Prostate gland (tissue), 2 donors: ENCODE results near the gene NOS1AP. TPM values are rescaled to one million over a fixed set of nuclear protein-coding genes. Genes with fewer than 3 reads are reported as not detected.
"Not testable (repeated sequence)": the region's sequence is repeated elsewhere in the genome, so short reads cannot be mapped to it uniquely, and the experiment has no call there.

Experiments used
- DNase-seq: peaks from one replicate; pipeline ENCODE4 v3.0.0-alpha.2; 2019; ENCODE audit warnings: low spot score
- H3K27ac ChIP-seq, 2 donors: fragments of 200-600 bp; sonication (generic); 2 replicates each; pipeline ENCODE4 v1.5.1; 2017 to 2019
- H3K27me3 ChIP-seq: fragments of 200-600 bp; sonication (generic); replicated peaks from 2 replicates; pipeline ENCODE4 v1.5.1; 2019; ENCODE audit not compliant: insufficient read depth
- H3K36me3 ChIP-seq, 2 donors: fragments of 200-600 bp; sonication (generic); 1 replicate in 1 of 2; 2 replicates in 1 of 2; pipeline versions ENCODE4 v1.5.1 to v1.8.1; 2017 to 2019
- H3K4me1 ChIP-seq: fragments of 200-600 bp; sonication (generic); replicated peaks from 2 replicates; pipeline ENCODE4 v1.5.1; 2019
- H3K4me3 ChIP-seq, 2 donors: fragments of 200-600 bp; sonication (generic); 2 replicates each; pipeline ENCODE4 v1.5.1; 2017 to 2019
- H3K9me3 ChIP-seq: fragments of 200-600 bp; sonication (generic); 2 replicates; pipeline ENCODE4 v1.5.1; 2017
- CTCF ChIP-seq, 4 experiments: fragments of 200-600 bp in 2 of 4; fragments of 450-650 bp in 2 of 4; sonication (generic) in 2 of 4; IDR thresholded peaks; 1 replicate in 3 of 4; 2 replicates in 1 of 4; pipeline ENCODE4 v1.5.1; 2016 to 2019; ENCODE audit warnings: antibody characterized with exemption in 4 of 4, mild to moderate bottlenecking in 2 of 4, moderate library complexity in 2 of 4
- POLR2A ChIP-seq: fragments of 450-650 bp; IDR thresholded peaks from one replicate; pipeline ENCODE4 v1.6.1; 2016; ENCODE audit warnings: antibody characterized with exemption, mild to moderate bottlenecking
- POLR2AphosphoS5 ChIP-seq: sonication (generic); formaldehyde crosslinking; IDR thresholded peaks from one replicate; pipeline ENCODE4 v1.6.1; 2017; ENCODE audit warnings: antibody characterized with exemption
- WGBS: methylation state at CpG from one replicate; pipeline ENCODE4 v1.1.5; 2018; 5-methylcytosine and 5-hydroxymethylcytosine counted together
- intact Hi-C: fragments of 100-400 bp; cut with DNase I; formaldehyde crosslinking; loops from one replicate; pipeline ENCODE4 v1.14.2; 2022
- total RNA-seq, 2 donors: library from RNA; depleted of rRNA; stranded (reverse); fragments of >200 nt; gene quantifications; one replicate each; pipeline ENCODE4 v1.1.0, GENCODE V29; 2016

Gene NOS1AP
- total RNA-seq, 2 donors from 2014 or later = 9.9 to 11.0 TPM

- intact Hi-C loops = no loop called here
- TF ChIP-seq POLR2A (no peak), POLR2AphosphoS5 (no peak), CTCF (IDR thresholded peaks at IDR 0.05) (no peak)
Observed at GRCh38 chr1:162077648-162078299, 8.3 kb downstream of the NOS1AP start.

GRCh38 chr1:162079030-162079429 lies 9.5 kb downstream of the NOS1AP start:
- no peaks in the 10 kb centered on the region for H3K4me1 ChIP-seq
- WGBS = 94% methylated on average over 1 of the region's 1 CpG
- TF ChIP-seq CTCF (IDR thresholded peaks at IDR 0.05) (no peak), POLR2A (no peak), POLR2AphosphoS5 (no peak)
- H3K9me3 ChIP-seq = no peaks in the 10 kb centered on the region
- H3K36me3 ChIP-seq = no peaks in the 10 kb centered on the region
- intact Hi-C loops = no loop called here
- H3K27me3 ChIP-seq = no peaks in the 10 kb centered on the region
- H3K27ac ChIP-seq = no peak overlapping the region
- no peak overlapping the region for H3K4me3 ChIP-seq
- DNase-seq = no peak

More at GRCh38 chr1:162077648-162078299, 8.3 kb downstream of the NOS1AP start:
- Histone ChIP-seq H3K27ac (no peak overlapping the region), H3K36me3 (no peaks in the 10 kb centered on the region), H3K27me3 (no peaks in the 10 kb centered on the region), H3K9me3 (no peaks in the 10 kb centered on the region), H3K4me1 (no peaks in the 10 kb centered on the region), H3K4me3 (no peak overlapping the region)
- 96% methylated on average over 1 of the region's 1 CpG for WGBS
- DNase-seq = no peak

GRCh38 chr1:162080472-162081015 lies 11.1 kb downstream of the NOS1AP start:
- Histone ChIP-seq H3K36me3 (no peaks in the 10 kb centered on the region), H3K9me3 (no peaks in the 10 kb centered on the region), H3K4me1 (no peaks in the 10 kb centered on the region), H3K4me3 (no peak overlapping the region), H3K27ac (no peak overlapping the region), H3K27me3 (no peaks in the 10 kb centered on the region)
- intact Hi-C loops = no loop called here
- no peak for DNase-seq
- 60% methylated on average over 2 of the region's 2 CpGs for WGBS
- TF ChIP-seq CTCF (IDR thresholded peaks at IDR 0.05) = no peak
- no peak for TF ChIP-seq POLR2AphosphoS5
- no peak for TF ChIP-seq POLR2A

- 100% methylated on average over 1 of the region's 1 CpG for WGBS
- Histone ChIP-seq H3K9me3 (no peaks in the 10 kb centered on the region), H3K27me3 (no peaks in the 10 kb centered on the region), H3K36me3 (no peaks in the 10 kb centered on the region), H3K27ac (no peak overlapping the region), H3K4me1 (no peaks in the 10 kb centered on the region), H3K4me3 (no peak overlapping the region)
- no peak for TF ChIP-seq POLR2A
- TF ChIP-seq CTCF (IDR thresholded peaks at IDR 0.05) = no peak
- no peak for TF ChIP-seq POLR2AphosphoS5
- intact Hi-C loops = no loop called here
- DNase-seq = no peak
Observed at GRCh38 chr1:162081316-162081715, 11.8 kb downstream of the NOS1AP start.

- 97% methylated on average over 2 of the region's 2 CpGs for WGBS
- intact Hi-C loops, DNase-seq: not testable (repeated sequence)
Observed at GRCh38 chr1:162082080-162082479, 12.6 kb downstream of the NOS1AP start.

More at GRCh38 chr1:162082080-162082479, 12.6 kb downstream of the NOS1AP start:
- not testable (repeated sequence) for H3K4me1 ChIP-seq, H3K4me3 ChIP-seq, H3K27me3 ChIP-seq, H3K27ac ChIP-seq, H3K9me3 ChIP-seq, H3K36me3 ChIP-seq
